Activated B cell treated with CpG ODN at 0.5 μM for 24 hours (primary cell): ENCODE data around the gene LGR5. TPM values are rescaled to one million over a fixed set of nuclear protein-coding genes. Genes with fewer than 3 reads are reported as not detected.

Source experiments
- ATAC-seq: fragments of 200-7000 bp; cut with Tn5 transposase; one replicate; pipeline ENCODE4 v1.10.0; 2021; ENCODE audit warnings: low read depth, mild to moderate bottlenecking, moderate library complexity
- CTCF ChIA-PET: fragments of 350-600 bp; sonication (Branson Sonifier 250); formaldehyde crosslinking; loops from one replicate; lab custom pipeline; 2021; ENCODE audit warnings: antibody characterized with exemption; lab: Charles Lee
- POLR2A ChIA-PET: fragments of 350-600 bp; sonication (Branson Sonifier 250); formaldehyde crosslinking; loops from one replicate; lab custom pipeline; 2021; ENCODE audit warnings: antibody characterized with exemption; lab: Charles Lee
- DNase-seq: peaks from one replicate; pipeline ENCODE4 v3.0.0; 2022
- H3K27ac Mint-ChIP-seq: one replicate; pipeline ENCODE4 v1.8.0; 2020; ENCODE audit warnings: mixed read lengths
- H3K27me3 Mint-ChIP-seq: one replicate; pipeline ENCODE4 v1.8.0; 2021; ENCODE audit warnings: mixed read lengths
- H3K36me3 Mint-ChIP-seq: one replicate; pipeline ENCODE4 v1.8.0; 2021; ENCODE audit warnings: low read depth, mixed read lengths
- H3K4me1 Mint-ChIP-seq: one replicate; pipeline ENCODE4 v1.8.0; 2021; ENCODE audit warnings: mixed read lengths
- H3K4me3 Mint-ChIP-seq: one replicate; pipeline ENCODE4 v1.8.0; 2020; ENCODE audit warnings: mild to moderate bottlenecking, mixed read lengths
- H3K9me3 Mint-ChIP-seq: one replicate; pipeline ENCODE4 v1.8.0; 2020; ENCODE audit warnings: mixed read lengths
- intact Hi-C: fragments of 100-400 bp; cut with micrococcal nuclease; formaldehyde crosslinking; loops from one replicate; pipeline ENCODE4 v1.15.1; 2024
- total RNA-seq: library from RNA; stranded (reverse); gene quantifications from 2 replicates; pipeline ENCODE4 v1.2.3, GENCODE V29; 2022
- TF ChIP-seq, protein P1 (sequence below): fragments of 200-600 bp; IDR thresholded peaks from one replicate; pipeline ENCODE4 v1.8.0; 2022; ENCODE audit warnings: antibody characterized with exemption, mild to moderate bottlenecking

The LGR5 gene
- total RNA-seq, 1 donor from 2014 or later: not detected

GRCh38 chr12:71626098-71626497 is 186.5 kb downstream of the LGR5 start:
- ATAC-seq (peak; percentile 58), DNase-seq (no peak)
- no peaks in the 10 kb centered on the region for H3K9me3 Mint-ChIP-seq
- no peak overlapping the region for H3K4me3 Mint-ChIP-seq
- H3K27me3 Mint-ChIP-seq: no peaks in the 10 kb centered on the region
- ChIA-PET CTCF (interaction anchor here (1.0 to 3.3 kb wide), 4 partner anchors 10 to 121 kb away, joined by 3 to 14 read pairs (median 4); no protein-coding TSS in a partner anchor), POLR2A (interaction anchor here (0.8 to 1.9 kb wide), 2 partner anchors 38 to 121 kb away, joined by 6 read pairs; partner anchors contain the start of genes THAP2 and ZFC3H1)
- H3K36me3 Mint-ChIP-seq: peaks cover 89% of the 10 kb centered on the region
- peak overlapping the region; percentile 67 for H3K27ac Mint-ChIP-seq
- intact Hi-C loops: loop anchor here (2.0 to 5.0 kb wide), 3 partner anchors 13 to 36 kb away; partner anchors contain the start of genes THAP2 and ZFC3H1
- peaks cover 21% of the 10 kb centered on the region for H3K4me1 Mint-ChIP-seq
- TF ChIP-seq, protein P1, sequence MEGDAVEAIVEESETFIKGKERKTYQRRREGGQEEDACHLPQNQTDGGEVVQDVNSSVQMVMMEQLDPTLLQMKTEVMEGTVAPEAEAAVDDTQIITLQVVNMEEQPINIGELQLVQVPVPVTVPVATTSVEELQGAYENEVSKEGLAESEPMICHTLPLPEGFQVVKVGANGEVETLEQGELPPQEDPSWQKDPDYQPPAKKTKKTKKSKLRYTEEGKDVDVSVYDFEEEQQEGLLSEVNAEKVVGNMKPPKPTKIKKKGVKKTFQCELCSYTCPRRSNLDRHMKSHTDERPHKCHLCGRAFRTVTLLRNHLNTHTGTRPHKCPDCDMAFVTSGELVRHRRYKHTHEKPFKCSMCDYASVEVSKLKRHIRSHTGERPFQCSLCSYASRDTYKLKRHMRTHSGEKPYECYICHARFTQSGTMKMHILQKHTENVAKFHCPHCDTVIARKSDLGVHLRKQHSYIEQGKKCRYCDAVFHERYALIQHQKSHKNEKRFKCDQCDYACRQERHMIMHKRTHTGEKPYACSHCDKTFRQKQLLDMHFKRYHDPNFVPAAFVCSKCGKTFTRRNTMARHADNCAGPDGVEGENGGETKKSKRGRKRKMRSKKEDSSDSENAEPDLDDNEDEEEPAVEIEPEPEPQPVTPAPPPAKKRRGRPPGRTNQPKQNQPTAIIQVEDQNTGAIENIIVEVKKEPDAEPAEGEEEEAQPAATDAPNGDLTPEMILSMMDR: no peak

- no peak for ATAC-seq
These were observed 187.2 kb downstream of the LGR5 start for GRCh38 chr12:71626768-71627167.

GRCh38 chr12:71627438-71628002 is 187.9 kb downstream of the LGR5 start:
- Mint-ChIP-seq H3K9me3 (no peaks in the 10 kb centered on the region), H3K27me3 (no peaks in the 10 kb centered on the region), H3K27ac (no peak overlapping the region), H3K4me3 (no peak overlapping the region), H3K4me1 (peaks cover 14% of the 10 kb centered on the region), H3K36me3 (peaks cover 85% of the 10 kb centered on the region)
- intact Hi-C loops: loop anchor here (2.0 to 5.0 kb wide), 3 partner anchors 15 to 35 kb away; partner anchors contain the start of genes THAP2 and ZFC3H1
- ChIA-PET POLR2A (interaction anchor here (0.8 kb wide), 1 partner anchor 120 kb away, joined by 3 read pairs; no protein-coding TSS in a partner anchor), CTCF (interaction anchor here (1.2 to 3.3 kb wide), 3 partner anchors 9 to 119 kb away, joined by 3 to 14 read pairs (median 12); no protein-coding TSS in a partner anchor)
- no peak for DNase-seq
- no peak for ATAC-seq
- TF ChIP-seq, protein P1: no peak

More at GRCh38 chr12:71626768-71627167, 187.2 kb downstream of the LGR5 start:
- Mint-ChIP-seq H3K4me1 (peaks cover 17% of the 10 kb centered on the region), H3K27ac (no peak overlapping the region), H3K4me3 (no peak overlapping the region), H3K36me3 (peaks cover 85% of the 10 kb centered on the region), H3K9me3 (no peaks in the 10 kb centered on the region), H3K27me3 (no peaks in the 10 kb centered on the region)
- CTCF ChIA-PET: interaction anchor here (1.0 to 3.3 kb wide), 6 partner anchors 9 to 120 kb away, joined by 3 to 14 read pairs (median 4); no protein-coding TSS in a partner anchor
- POLR2A ChIA-PET: interaction anchor here (1.9 kb wide), 1 partner anchor 37 kb away, joined by 6 read pairs; the partner anchor contains the start of genes THAP2 and ZFC3H1
- intact Hi-C loops: loop anchor here (2.0 to 5.0 kb wide), 3 partner anchors 14 to 36 kb away; partner anchors contain the start of genes THAP2 and ZFC3H1
- TF ChIP-seq, protein P1: no peak
- no peak for DNase-seq

Other genes starting within 250 kb of the LGR5 start
- 85.7 and 107 TPM in 2 replicates for gene ZFC3H1, start 224.1 kb downstream of the LGR5 start, total RNA-seq
- 10.8 and 11.5 TPM in 2 replicates for gene THAP2, start 224.5 kb downstream of the LGR5 start, total RNA-seq
- 42.6 and 46.7 TPM in 2 replicates for gene TMEM19, start 246.3 kb downstream of the LGR5 start, total RNA-seq